Measurements from ENCODE around the gene GAD1. TPM values are rescaled to one million over a fixed set of nuclear protein-coding genes. Genes with fewer than 3 reads are reported as not detected.

GAD1 gene
- total RNA-seq, 1 donor from 2014 or later: 2.2 TPM

GRCh38 chr2:170806548-170806947, 10.1 kb upstream of the GAD1 start:
- H3K4me1 Mint-ChIP-seq (ENCODE audit: unreplicated experiment): no peaks in the 10 kb centered on the region
- TF ChIP-seq CTCF (conservative IDR thresholded peaks at IDR 0.05): no peak
- H3K9me3 Mint-ChIP-seq: no peaks in the 10 kb centered on the region
- peaks cover 33% of the 10 kb centered on the region for H3K27me3 Mint-ChIP-seq
- no peak overlapping the region for H3K27ac Mint-ChIP-seq
- no peak for DNase-seq (ENCODE audit: extremely low spot score, unreplicated experiment)
- no peaks in the 10 kb centered on the region for H3K36me3 Mint-ChIP-seq
- no peak overlapping the region for H3K4me3 Mint-ChIP-seq

- Mint-ChIP-seq H3K9me3 (no peaks in the 10 kb centered on the region), H3K4me1 (ENCODE audit: unreplicated experiment) (peaks cover 23% of the 10 kb centered on the region), H3K27ac (no peak overlapping the region), H3K27me3 (peaks cover 76% of the 10 kb centered on the region), H3K4me3 (peak overlapping the region; percentile 16), H3K36me3 (no peaks in the 10 kb centered on the region)
- TF ChIP-seq CTCF (conservative IDR thresholded peaks at IDR 0.05): peak; percentile 88
- no peak for DNase-seq (ENCODE audit: extremely low spot score, unreplicated experiment)
Observed at GRCh38 chr2:170812710-170813600, 3.7 kb upstream of the GAD1 start.

GRCh38 chr2:170813611-170814532, 2.8 kb upstream of the GAD1 start:
- H3K4me1 Mint-ChIP-seq (ENCODE audit: unreplicated experiment): peaks cover 29% of the 10 kb centered on the region
- no peaks in the 10 kb centered on the region for H3K9me3 Mint-ChIP-seq
- H3K36me3 Mint-ChIP-seq: no peaks in the 10 kb centered on the region
- H3K27ac Mint-ChIP-seq: no peak overlapping the region
- H3K27me3 Mint-ChIP-seq: peaks cover 81% of the 10 kb centered on the region
- peak overlapping the region; percentile 71 for H3K4me3 Mint-ChIP-seq
- no peak for TF ChIP-seq CTCF (conservative IDR thresholded peaks at IDR 0.05)
- DNase-seq (ENCODE audit: extremely low spot score, unreplicated experiment): no peak

GRCh38 chr2:170814533-170815230, 2.0 kb upstream of the GAD1 start:
- Mint-ChIP-seq H3K4me1 (ENCODE audit: unreplicated experiment) (peaks cover 30% of the 10 kb centered on the region), H3K27me3 (peaks cover 83% of the 10 kb centered on the region), H3K9me3 (no peaks in the 10 kb centered on the region), H3K4me3 (peak overlapping the region; percentile 71), H3K27ac (no peak overlapping the region), H3K36me3 (no peaks in the 10 kb centered on the region)
- no peak for DNase-seq (ENCODE audit: extremely low spot score, unreplicated experiment)
- no peak for TF ChIP-seq CTCF (conservative IDR thresholded peaks at IDR 0.05)

- Mint-ChIP-seq H3K4me3 (peak overlapping the region; percentile 85), H3K27me3 (peaks cover 87% of the 10 kb centered on the region), H3K4me1 (ENCODE audit: unreplicated experiment) (peaks cover 30% of the 10 kb centered on the region)
Observed at GRCh38 chr2:170815311-170815710, 1.4 kb upstream of the GAD1 start.

More at GRCh38 chr2:170815311-170815710, 1.4 kb upstream of the GAD1 start:
- no peak for DNase-seq (ENCODE audit: extremely low spot score, unreplicated experiment)
- no peak for TF ChIP-seq CTCF (conservative IDR thresholded peaks at IDR 0.05)
- H3K27ac Mint-ChIP-seq: peak overlapping the region; percentile 62
- no peaks in the 10 kb centered on the region for H3K9me3 Mint-ChIP-seq
- no peaks in the 10 kb centered on the region for H3K36me3 Mint-ChIP-seq

Data from type B pancreatic cell (in vitro differentiated cells).